HFFc6 (cell line): ENCODE measurements around the gene VARS1. TPM values are rescaled to one million over a fixed set of nuclear protein-coding genes. Genes with fewer than 3 reads are reported as not detected.
"Not testable (repeated sequence)": the region's sequence is repeated elsewhere in the genome, so short reads cannot be mapped to it uniquely, and the experiment has no call there.

Source experiments
- DNase-seq: peaks from one replicate; pipeline ENCODE4 v3.0.0-alpha.2; 2018
- H3K27ac Mint-ChIP-seq: 2 replicates; pipeline ENCODE4 v1.8.0; 2020; ENCODE audit warnings: mild to moderate bottlenecking, mixed read lengths
- H3K27me3 Mint-ChIP-seq: 2 replicates; pipeline ENCODE4 v1.8.0; 2021; ENCODE audit warnings: mild to moderate bottlenecking, moderate library complexity, mixed read lengths; ENCODE audit not compliant: insufficient read depth
- H3K36me3 Mint-ChIP-seq: 2 replicates; pipeline ENCODE4 v1.8.0; 2021; ENCODE audit warnings: low read depth, mixed read lengths
- H3K4me1 Mint-ChIP-seq: 2 replicates; pipeline ENCODE4 v1.8.0; 2020; ENCODE audit warnings: low read depth, mixed read lengths
- H3K4me3 Mint-ChIP-seq: 2 replicates; pipeline ENCODE4 v1.8.0; 2020; ENCODE audit warnings: mild to moderate bottlenecking, moderate library complexity, mixed read lengths
- H3K9me3 Mint-ChIP-seq: 2 replicates; pipeline ENCODE4 v1.8.0; 2020; ENCODE audit warnings: mild to moderate bottlenecking, mixed read lengths
- long read RNA-seq: library from polyadenylated mRNA; unstranded; transcript quantifications from one replicate; pipeline ENCODE4 v2.0.0, GENCODE V29; 2019
- total RNA-seq, 6 experiments: library from RNA; stranded (reverse); fragmentation: NEBNext Ultra II Directional; extraction: Animal tissue kit (Norgen Biotek cat#: 25700); gene quantifications; 2 replicates in 1 of 6; 3 replicates in 5 of 6; pipeline ENCODE4 v1.2.3, GENCODE V29; 2021
- TF ChIP-seq, protein P1 (sequence below): fragments of 200-600 bp; sonication (generic); IDR thresholded peaks from 2 replicates; pipeline ENCODE4 v1.5.0; 2021; ENCODE audit warnings: antibody characterized with exemption, mild to moderate bottlenecking

Gene VARS1
- 100 to 1,000 TPM; 117 to 144 (median 127) TPM for total RNA-seq
- long read RNA-seq, full-length matches to known transcripts: 13 of 47 reads
- long read RNA-seq, partial matches to known transcripts: 32 of 47 reads
- long read RNA-seq, other reads (novel, unspliced or antisense): 2 of 47 reads

DNA sequence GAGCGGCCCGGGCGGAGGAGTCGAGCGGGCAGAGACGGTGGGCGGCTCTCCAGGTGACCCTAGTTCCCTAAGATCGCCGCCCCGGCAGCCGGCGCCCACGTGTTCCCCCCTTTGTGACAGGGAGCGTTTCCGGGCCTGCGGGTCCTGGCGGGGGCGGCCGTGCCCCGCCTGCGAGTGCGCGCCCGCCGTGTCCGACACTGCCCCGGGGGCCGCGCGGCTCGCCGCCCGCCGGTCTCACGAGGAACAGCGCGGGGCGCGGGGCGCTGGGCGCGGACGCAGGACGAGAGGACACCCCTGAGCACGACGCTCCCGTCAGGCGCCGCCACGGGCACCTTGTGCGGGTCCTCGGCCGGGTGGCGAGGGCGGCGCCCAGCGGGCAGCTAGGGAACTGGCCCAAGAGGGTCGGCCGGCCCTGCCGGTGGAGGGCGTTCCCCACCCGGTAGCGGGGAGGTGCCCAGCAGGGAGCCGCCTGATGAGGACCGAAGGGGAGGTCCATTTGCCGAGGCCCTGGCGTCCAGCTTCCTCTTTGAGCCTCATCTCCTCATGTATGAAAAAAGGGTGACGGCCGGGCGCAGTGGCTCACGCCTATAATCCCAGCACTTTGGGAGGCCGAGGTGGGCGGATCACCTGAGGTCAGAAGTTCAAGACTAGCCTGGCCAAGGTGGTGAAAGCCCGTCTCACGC, at the start of gene VARS1:
VARS1 (minus strand) TSS at position 137 of the 683 bp plus-strand sequence. CDS start 535 bp downstream, outside the sequence.
- DNase-seq: peak; percentile 85
- H3K4me3 Mint-ChIP-seq: peak within 1 kb of the TSS; percentile 86
- H3K4me1 Mint-ChIP-seq: peaks cover 35% of the 10 kb centered on the region
- H3K27ac Mint-ChIP-seq: peak within 1 kb of the TSS; percentile 99
- H3K36me3 Mint-ChIP-seq: peaks cover 27% of the 10 kb centered on the region
- H3K27me3 Mint-ChIP-seq: peaks cover 5% of the 10 kb centered on the region; the same call in 1 of the 2 replicates
- no peaks in the 10 kb centered on the region for H3K9me3 Mint-ChIP-seq
- TF ChIP-seq, protein P1, sequence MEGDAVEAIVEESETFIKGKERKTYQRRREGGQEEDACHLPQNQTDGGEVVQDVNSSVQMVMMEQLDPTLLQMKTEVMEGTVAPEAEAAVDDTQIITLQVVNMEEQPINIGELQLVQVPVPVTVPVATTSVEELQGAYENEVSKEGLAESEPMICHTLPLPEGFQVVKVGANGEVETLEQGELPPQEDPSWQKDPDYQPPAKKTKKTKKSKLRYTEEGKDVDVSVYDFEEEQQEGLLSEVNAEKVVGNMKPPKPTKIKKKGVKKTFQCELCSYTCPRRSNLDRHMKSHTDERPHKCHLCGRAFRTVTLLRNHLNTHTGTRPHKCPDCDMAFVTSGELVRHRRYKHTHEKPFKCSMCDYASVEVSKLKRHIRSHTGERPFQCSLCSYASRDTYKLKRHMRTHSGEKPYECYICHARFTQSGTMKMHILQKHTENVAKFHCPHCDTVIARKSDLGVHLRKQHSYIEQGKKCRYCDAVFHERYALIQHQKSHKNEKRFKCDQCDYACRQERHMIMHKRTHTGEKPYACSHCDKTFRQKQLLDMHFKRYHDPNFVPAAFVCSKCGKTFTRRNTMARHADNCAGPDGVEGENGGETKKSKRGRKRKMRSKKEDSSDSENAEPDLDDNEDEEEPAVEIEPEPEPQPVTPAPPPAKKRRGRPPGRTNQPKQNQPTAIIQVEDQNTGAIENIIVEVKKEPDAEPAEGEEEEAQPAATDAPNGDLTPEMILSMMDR: peak; percentile 88

DNA sequence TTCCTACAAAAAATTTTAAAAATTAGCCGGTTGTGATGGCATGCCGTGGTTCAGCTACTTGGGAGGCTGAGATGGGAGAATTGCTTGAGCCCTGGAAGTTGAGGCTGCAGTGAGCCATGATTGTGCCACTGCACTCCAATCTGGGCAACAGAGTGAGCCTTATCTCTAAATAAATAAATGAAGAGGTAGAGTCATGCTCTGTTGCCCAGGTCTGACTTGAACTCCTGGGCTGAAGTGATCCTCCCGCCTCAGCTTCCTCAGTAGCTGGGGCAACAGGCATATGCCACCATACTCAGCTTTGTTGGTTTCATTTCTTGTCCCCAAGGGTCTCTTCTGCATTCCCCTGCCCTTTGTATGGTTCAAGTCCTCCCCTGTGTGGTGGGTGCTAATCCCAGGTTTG, 49.0 kb upstream of the VARS1 start:
- H3K27ac Mint-ChIP-seq: no peak overlapping the region
- H3K4me3 Mint-ChIP-seq: no peak overlapping the region
- peaks cover 12% of the 10 kb centered on the region for H3K36me3 Mint-ChIP-seq
- no peak for DNase-seq
- no peaks in the 10 kb centered on the region for H3K9me3 Mint-ChIP-seq
- H3K4me1 Mint-ChIP-seq: peaks cover 5% of the 10 kb centered on the region; the same call in 1 of the 2 replicates
- TF ChIP-seq, protein P1: no peak
- H3K27me3 Mint-ChIP-seq: peaks cover 1% of the 10 kb centered on the region; the same call in 1 of the 2 replicates

DNA sequence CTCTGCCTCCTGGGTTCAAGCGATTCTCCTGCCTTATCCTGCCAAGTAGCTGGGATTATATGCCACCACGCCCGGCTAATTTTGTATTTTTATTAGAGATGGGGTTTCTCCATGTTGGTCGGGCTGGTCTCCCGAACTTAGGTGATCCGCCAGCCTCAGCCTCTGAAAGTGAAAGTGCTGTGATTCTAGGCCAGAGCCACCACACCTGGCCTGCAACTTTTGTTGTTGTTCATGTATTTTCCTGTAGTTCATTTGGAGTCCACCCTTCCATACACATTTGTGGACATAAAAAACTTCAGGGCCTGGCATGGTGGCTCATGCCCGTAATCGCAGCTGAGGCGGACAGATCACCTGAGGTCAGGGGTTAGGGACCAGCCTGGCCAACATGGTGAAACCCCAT, 46.5 kb upstream of the VARS1 start:
- TF ChIP-seq, protein P1: no peak
- H3K4me1 Mint-ChIP-seq: peaks cover 19% of the 10 kb centered on the region
- no peaks in the 10 kb centered on the region for H3K9me3 Mint-ChIP-seq
- no peak overlapping the region for H3K4me3 Mint-ChIP-seq
- H3K27me3 Mint-ChIP-seq: peaks cover 1% of the 10 kb centered on the region; the same call in 1 of the 2 replicates
- H3K27ac Mint-ChIP-seq: 0 out of 2 replicates have a peak overlapping the region, but pooled peaks have one; percentile 16
- H3K36me3 Mint-ChIP-seq: peaks cover 27% of the 10 kb centered on the region
- DNase-seq: no peak

- H3K4me3 Mint-ChIP-seq, DNase-seq: not testable (repeated sequence)
- peaks cover 22% of the 10 kb centered on the region for H3K27me3 Mint-ChIP-seq
- H3K9me3 Mint-ChIP-seq: peaks cover 10% of the 10 kb centered on the region; the same call in 1 of the 2 replicates
- H3K27ac Mint-ChIP-seq: peak overlapping the region; percentile 35; the same call in 1 of the 2 replicates
- H3K4me1 Mint-ChIP-seq: peaks cover 31% of the 10 kb centered on the region
- H3K36me3 Mint-ChIP-seq: peaks cover 44% of the 10 kb centered on the region
These were observed 44.2 kb upstream of the VARS1 start for GRCh38 chr6:31839779-31840126.

DNA sequence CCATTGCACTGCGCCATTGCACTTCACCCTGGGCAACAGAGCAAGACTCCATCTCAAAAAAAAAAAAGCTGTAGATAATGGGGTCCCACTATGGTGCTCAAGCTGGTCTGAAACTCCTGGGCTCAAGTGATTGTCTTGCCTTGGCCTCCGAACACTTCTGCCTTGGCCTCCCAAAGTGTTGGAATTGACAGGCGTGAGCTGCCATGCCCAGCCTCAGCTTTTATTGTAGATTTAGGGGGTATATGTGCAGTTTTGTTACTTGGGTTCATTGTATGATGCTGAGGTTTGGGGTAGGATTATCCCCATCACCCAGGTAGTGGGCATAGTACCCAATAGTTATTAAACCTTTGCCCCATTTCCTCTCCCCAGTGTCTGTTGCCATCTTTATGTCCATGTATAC, 43.4 kb upstream of the VARS1 start:
- H3K36me3 Mint-ChIP-seq: peaks cover 47% of the 10 kb centered on the region
- DNase-seq: no peak
- H3K27ac Mint-ChIP-seq: peak overlapping the region; percentile 35
- TF ChIP-seq, protein P1: no peak
- H3K27me3 Mint-ChIP-seq: peaks cover 25% of the 10 kb centered on the region
- peaks cover 38% of the 10 kb centered on the region for H3K4me1 Mint-ChIP-seq
- H3K9me3 Mint-ChIP-seq: peaks cover 10% of the 10 kb centered on the region; the same call in 1 of the 2 replicates
- H3K4me3 Mint-ChIP-seq: peak overlapping the region; percentile 97

DNA sequence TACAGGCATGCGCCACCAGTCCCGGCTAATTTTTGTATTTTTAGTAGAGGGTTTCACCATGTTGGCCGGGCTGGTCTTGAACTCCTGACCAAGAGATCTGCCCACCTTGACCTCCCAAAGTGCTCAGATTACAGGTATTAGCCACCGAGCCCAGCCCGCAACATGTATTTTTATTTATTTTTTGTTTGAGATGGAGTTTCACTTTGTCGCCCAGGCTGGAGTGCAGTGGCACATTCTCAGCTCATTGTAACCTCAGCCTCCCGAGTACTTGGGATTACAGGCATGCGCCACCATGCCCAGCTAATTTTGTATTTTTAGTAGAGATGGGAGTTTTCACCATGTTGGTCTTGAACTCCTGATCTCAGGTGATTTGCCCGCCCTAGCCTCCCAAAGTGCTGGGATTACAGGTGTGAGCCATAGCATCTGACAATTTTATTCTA, 42.6 kb upstream of the VARS1 start:
- H3K4me1 Mint-ChIP-seq: peaks cover 38% of the 10 kb centered on the region
- peaks cover 47% of the 10 kb centered on the region for H3K36me3 Mint-ChIP-seq

More for the DNA sequence above, 42.6 kb upstream of the VARS1 start:
- Mint-ChIP-seq H3K27ac (peak overlapping the region; percentile 99; the same call in 1 of the 2 replicates), H3K4me3 (peak overlapping the region; percentile 97), H3K27me3 (peaks cover 24% of the 10 kb centered on the region), H3K9me3 (peaks cover 10% of the 10 kb centered on the region; the same call in 1 of the 2 replicates)
- DNase-seq: not testable (repeated sequence)
